Epithelial cell of proximal tubule (primary cell): ENCODE measurements around the gene IFT88. TPM values are rescaled to one million over a fixed set of nuclear protein-coding genes. Genes with fewer than 3 reads are reported as not detected.

Experiments
- DNase-seq: peaks from one replicate; pipeline ENCODE4 v3.0.0-alpha.2; 2011; ENCODE audit warnings: low read depth
- H3K4me3 ChIP-seq: 2 replicates; pipeline ENCODE4 v1.5.1; 2011; ENCODE audit warnings: low read depth, mild to moderate bottlenecking, low read length
- total RNA-seq: library from RNA; depleted of rRNA; stranded (reverse); fragments of >200 nt; gene quantifications from 2 replicates; pipeline ENCODE4 v1.2.3, GENCODE V29; 2015
- TF ChIP-seq, protein P1 (sequence below): conservative IDR thresholded peaks from 2 replicates; pipeline ENCODE4 v1.5.1; 2012; ENCODE audit warnings: low read depth, mild to moderate bottlenecking, low read length

Gene IFT88
- total RNA-seq, 1 donor from 2014 or later = 15.2 TPM

DNA sequence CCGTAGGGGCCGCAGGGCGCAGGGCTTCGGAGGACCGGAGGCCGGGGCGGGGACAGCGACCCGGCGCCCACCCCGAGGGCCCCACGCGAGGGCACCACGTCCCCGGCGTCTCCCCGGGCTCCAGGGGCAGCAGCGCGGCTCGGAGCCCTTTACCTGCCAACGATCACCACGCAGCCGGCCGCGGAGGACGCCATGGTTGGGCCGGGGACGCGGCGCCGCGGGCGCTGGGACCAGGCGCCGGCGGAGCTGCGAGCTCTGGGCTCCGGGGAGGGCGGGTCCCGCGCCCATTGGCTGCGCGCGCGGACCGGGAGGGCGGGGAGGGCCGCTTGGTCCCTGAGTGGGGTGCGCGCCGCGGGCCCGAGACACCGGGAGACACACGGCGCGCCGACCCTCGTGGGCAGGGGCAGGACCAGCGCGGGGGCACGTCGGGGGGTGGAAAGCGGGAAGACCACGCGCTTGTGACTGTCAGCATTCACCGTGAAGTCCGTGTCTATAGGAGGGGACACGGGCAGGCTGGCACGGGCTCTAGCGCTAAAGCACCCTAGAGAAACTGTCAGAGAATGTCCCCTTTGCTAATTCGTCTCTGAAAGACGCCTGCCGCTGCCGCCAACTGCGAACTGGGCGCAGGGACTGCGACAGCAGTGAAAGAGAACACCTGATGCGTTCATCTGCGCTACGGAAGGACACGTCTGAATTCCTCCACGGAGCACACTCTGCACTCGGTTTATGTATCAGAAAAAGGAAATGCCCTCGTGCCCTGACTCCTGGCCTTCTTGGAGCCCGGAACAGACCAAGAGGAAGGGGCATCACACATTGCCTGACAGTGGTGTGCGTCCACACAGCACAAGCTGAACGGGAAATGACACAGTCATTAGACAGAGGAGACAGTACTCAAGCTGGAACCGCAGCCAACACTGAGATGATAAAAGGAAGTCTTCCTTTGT, 41.1 kb upstream of the IFT88 start, which contains the start of gene CRYL1:
CRYL1 (minus strand) TSS at position 257 of the 944 bp plus-strand sequence; CDS start at position 194, 63 bp downstream.
- TF ChIP-seq, protein P1, sequence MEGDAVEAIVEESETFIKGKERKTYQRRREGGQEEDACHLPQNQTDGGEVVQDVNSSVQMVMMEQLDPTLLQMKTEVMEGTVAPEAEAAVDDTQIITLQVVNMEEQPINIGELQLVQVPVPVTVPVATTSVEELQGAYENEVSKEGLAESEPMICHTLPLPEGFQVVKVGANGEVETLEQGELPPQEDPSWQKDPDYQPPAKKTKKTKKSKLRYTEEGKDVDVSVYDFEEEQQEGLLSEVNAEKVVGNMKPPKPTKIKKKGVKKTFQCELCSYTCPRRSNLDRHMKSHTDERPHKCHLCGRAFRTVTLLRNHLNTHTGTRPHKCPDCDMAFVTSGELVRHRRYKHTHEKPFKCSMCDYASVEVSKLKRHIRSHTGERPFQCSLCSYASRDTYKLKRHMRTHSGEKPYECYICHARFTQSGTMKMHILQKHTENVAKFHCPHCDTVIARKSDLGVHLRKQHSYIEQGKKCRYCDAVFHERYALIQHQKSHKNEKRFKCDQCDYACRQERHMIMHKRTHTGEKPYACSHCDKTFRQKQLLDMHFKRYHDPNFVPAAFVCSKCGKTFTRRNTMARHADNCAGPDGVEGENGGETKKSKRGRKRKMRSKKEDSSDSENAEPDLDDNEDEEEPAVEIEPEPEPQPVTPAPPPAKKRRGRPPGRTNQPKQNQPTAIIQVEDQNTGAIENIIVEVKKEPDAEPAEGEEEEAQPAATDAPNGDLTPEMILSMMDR = no peak

DNA sequence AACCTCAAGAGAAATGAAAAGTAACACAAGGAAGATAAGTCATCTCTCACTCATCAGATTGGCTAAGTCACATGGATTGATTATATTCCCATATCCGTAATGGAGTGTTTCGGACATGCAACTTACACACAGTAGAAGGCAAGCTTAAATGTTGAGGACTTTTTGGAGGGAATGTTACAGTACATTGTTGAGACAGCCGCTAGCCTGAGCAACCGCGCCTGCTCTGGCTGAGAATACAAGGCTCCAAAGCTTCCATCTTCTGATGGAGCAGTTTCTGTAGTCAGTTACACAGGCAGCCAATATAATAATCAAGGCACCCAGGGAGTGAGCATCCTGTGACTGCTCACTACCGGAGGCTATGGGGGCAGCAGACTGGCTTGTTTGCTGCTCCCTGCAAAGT, 40.3 kb upstream of the IFT88 start:
- TF ChIP-seq, protein P1 = no peak
- no peak for DNase-seq
- H3K4me3 ChIP-seq = peak overlapping the region; percentile 93

More for the DNA sequence above, 41.1 kb upstream of the IFT88 start, which contains the start of gene CRYL1:
- no peak for DNase-seq
- peak within 1 kb of the TSS; percentile 93 for H3K4me3 ChIP-seq

DNA sequence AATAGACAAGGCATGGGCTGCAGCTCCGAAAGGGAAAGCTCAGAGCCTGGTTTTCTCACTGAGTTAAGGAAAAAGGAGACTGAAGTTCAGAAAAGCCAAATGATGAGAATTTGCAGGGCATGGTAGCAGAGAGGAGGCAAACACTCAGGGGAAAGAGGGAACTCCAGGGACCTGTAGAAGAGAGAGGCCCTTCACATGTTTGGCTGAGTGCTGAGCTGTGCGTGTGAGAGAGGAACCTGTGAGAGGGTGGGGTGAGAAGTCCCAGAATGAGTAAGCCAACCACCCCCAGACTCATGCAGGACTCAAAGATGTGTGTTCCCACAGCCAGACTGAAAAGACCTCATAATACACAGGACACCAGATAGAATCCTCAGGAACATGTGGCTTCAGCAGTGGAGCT, 38.5 kb upstream of the IFT88 start:
- DNase-seq = no peak
- TF ChIP-seq, protein P1 = no peak

DNA sequence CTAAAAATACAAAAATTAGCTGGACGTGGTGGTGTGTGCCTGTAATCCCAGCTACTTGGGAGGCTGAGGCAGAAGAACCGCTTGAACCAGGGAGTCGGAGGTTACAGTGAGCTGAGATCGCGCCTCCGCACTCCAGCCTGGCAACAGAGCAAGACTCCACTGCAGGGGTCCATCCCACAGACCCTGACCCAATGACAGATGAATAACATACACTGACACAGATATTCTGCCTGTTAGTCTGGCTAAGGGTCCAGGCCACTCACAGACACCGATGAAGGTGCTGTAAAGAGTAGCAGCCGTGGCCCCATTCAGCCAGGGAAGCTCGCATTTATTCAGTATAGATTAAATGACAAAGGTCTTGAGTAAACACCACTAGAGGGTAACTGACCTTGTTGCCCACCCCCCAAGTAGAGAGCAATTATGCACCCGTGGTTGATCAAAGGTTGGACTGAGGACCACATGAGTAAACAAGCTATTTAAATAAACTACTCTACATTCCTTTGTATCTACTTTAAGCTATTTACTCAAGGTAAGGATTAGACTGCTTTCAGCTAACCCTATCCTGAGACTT, 32.8 kb upstream of the IFT88 start:
- DNase-seq = no peak
- no peak overlapping the region for H3K4me3 ChIP-seq
- TF ChIP-seq, protein P1 = no peak

More for the DNA sequence above, 38.5 kb upstream of the IFT88 start:
- no peak overlapping the region for H3K4me3 ChIP-seq

DNA sequence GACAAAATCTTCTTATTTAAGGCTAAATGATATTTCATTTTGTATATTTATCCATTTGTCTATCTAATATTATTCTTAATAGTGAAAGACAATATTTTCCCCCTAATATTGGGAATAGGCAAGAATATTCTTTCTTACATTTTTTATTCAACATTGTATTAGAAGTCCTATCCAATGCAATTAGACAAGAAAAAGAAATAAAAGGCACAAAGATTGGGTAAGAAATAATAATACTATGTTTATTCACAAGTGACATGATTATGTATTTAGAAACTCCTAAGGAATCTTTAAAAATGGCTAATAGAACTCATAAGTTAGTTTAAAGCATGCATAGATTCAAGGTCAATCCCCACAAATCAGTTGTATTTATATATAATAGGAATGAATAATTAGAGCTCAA, 30.0 kb upstream of the IFT88 start:
- no peak for DNase-seq
- TF ChIP-seq, protein P1 = no peak
- no peak overlapping the region for H3K4me3 ChIP-seq

GRCh38 chr13:20544201-20544923, 22.6 kb upstream of the IFT88 start:
- H3K4me3 ChIP-seq = no peak overlapping the region
- TF ChIP-seq, protein P1 = no peak
- DNase-seq = no peak
